MM.1S (cell line): ENCODE measurements around the gene PAOX.

Experiments used
- CTCF ChIP-seq: fragments of 300-600 bp; sonication (generic); IDR thresholded peaks from 2 replicates; pipeline ENCODE4 v1.5.1; 2016; ENCODE audit warnings: antibody characterized with exemption, low read length, mixed read lengths
- EZH2 ChIP-seq: fragments of 300-600 bp; sonication (generic); optimal IDR thresholded peaks from 2 replicates; pipeline ENCODE3; 2017; ENCODE audit warnings: low read depth, mild to moderate bottlenecking, antibody characterized with exemption, low read length, mixed read lengths

DNA sequence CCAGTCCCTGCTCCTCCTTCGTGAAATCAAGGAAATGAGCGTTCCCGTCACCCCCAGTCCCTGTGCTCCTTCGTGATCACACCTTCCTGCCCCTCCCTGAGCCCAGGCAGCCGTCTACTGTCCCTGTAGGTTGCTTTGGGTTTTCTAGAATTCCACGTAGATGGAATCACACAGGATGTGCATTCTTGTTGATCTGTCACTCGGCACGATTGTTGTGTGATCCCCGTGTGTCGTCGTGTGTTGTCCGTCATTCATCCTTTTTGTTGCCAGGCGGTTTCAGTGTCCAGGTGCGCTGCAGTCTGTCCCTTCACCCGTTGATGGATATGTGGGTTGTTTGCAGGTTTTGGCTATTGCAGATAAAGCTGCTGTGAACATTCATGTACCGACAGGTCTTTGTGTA lies 24.3 kb downstream of the PAOX start:
- TF ChIP-seq CTCF = no peak
- no peak for TF ChIP-seq EZH2
